Measurements from ENCODE around the gene SEMA4G. TPM values are rescaled to one million over a fixed set of nuclear protein-coding genes. Genes with fewer than 3 reads are reported as not detected.
A peak's percentile ranks its signal among the peaks of the same experiment; 100 is the strongest.

Gene SEMA4G
- total RNA-seq, 2 experiments from 2014 or later, result 1.1 to 1.6 TPM

DNA sequence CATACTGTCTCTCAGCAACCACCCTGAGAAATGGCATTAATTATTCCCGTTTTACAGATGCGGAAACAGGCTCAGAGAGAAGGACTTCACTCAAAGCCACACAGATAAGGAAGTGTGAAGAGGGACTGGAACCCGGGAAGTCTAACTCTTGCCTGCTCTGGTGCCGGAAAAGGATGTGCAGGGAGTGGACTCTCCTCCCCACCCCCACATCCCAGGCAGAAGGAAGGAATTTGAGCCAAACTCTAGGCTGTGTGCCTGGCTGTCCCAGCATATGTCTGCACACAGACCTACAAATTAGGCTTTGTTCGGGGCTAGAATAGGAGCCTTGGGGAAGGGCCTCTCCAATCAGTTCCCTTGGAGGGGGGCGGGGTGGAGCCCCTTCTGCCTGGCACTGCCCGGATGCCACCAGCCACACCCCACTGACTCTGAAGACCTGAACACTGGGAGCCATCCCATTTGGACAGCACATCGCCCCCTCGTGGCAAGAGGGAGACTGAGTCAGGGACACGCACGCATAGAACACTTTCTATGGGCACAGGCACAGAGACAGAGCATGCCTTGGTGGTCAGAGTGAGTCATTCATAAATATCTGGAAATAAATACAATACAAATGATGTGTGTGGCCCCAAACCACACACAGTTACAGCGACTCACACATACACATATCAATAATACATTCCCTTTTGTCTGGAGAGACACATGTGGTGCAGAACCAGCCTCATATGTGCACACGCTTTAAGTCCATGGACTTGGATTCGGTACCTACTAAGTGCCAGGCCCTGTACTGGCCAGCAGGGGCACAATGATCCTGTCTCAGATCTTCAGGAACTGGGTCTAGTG, 43.4 kb downstream of the SEMA4G start:
- no peak overlapping the region for H3K27ac ChIP-seq (ENCODE audit: low read depth in 1 of 2, low read length in 2 of 2)
- peak; percentile 88 for ATAC-seq (ENCODE audit: poor library complexity)
- Mint-ChIP-seq H3K27me3 (peaks cover 40% of the 10 kb centered on the region), H3K36me3 (ENCODE audit: low read depth) (no peaks in the 10 kb centered on the region), H3K4me1 (ENCODE audit: low read depth) (peaks cover 16% of the 10 kb centered on the region), H3K9me3 (no peaks in the 10 kb centered on the region), H3K4me3 (no peak overlapping the region), H3K27ac (no peak overlapping the region)
- CTCF ChIA-PET, result interaction anchor here (1.2 kb wide), 1 partner anchor 451 kb away, joined by 3 read pairs; no protein-coding TSS in a partner anchor
- H3K4me1 ChIP-seq (ENCODE audit: insufficient read depth, low read length), result peaks cover 19% of the 10 kb centered on the region
- no peaks in the 10 kb centered on the region for H3K36me3 ChIP-seq (ENCODE audit: insufficient read depth, low read length)
- POLR2A ChIA-PET, result no interaction called here
- intact Hi-C loops (cut with DNase I, micrococcal nuclease), result loop anchor here (2.0 to 10.0 kb wide), 3 partner anchors 44 to 340 kb away; partner anchors contain the start of genes KAZALD1 (in 1 of the 2) and SEMA4G (in 1 of the 2)
- peak; percentile 60 to 86 (median 70) for DNase-seq
- H3K4me3 ChIP-seq (ENCODE audit: low read length), result no peak overlapping the region
- H3K27me3 ChIP-seq (ENCODE audit: control insufficient read depth in 1 of 2, insufficient read depth in 2 of 2, low read length in 2 of 2), result peaks cover 20 to 21% of the 10 kb centered on the region in 2 experiments
- TF ChIP-seq, protein P1, sequence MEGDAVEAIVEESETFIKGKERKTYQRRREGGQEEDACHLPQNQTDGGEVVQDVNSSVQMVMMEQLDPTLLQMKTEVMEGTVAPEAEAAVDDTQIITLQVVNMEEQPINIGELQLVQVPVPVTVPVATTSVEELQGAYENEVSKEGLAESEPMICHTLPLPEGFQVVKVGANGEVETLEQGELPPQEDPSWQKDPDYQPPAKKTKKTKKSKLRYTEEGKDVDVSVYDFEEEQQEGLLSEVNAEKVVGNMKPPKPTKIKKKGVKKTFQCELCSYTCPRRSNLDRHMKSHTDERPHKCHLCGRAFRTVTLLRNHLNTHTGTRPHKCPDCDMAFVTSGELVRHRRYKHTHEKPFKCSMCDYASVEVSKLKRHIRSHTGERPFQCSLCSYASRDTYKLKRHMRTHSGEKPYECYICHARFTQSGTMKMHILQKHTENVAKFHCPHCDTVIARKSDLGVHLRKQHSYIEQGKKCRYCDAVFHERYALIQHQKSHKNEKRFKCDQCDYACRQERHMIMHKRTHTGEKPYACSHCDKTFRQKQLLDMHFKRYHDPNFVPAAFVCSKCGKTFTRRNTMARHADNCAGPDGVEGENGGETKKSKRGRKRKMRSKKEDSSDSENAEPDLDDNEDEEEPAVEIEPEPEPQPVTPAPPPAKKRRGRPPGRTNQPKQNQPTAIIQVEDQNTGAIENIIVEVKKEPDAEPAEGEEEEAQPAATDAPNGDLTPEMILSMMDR (IDR thresholded peaks at IDR 0.05), result peak; percentile 87
- no peaks in the 10 kb centered on the region for H3K9me3 ChIP-seq (ENCODE audit: control insufficient read depth in 1 of 2, insufficient read depth in 1 of 2, low read length in 2 of 2)

DNA sequence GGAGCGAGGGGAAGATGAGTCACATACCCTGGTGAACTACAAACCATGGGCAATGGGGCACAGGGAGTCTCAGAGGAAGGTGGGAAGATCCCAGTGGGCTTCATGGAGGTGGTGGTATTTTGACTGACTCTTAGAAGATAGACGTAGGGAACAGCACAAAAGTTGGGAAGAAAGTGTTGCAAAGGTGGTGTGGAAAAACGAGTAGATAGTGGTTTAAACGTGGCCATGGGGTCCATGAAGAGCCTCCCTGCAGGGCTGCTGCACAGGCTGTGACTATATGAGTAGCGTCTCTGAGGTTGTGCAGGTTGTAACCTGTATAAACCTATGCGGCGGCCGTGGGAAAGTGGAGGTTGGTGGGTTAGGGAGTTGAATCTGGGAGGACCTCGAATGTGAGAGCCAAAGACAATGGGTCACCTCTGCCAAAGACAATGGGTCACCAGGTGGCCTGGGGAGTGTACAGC, 44.1 kb downstream of the SEMA4G start:
- Histone ChIP-seq H3K9me3 (ENCODE audit: control insufficient read depth in 1 of 2, insufficient read depth in 1 of 2, low read length in 2 of 2) (no peaks in the 10 kb centered on the region), H3K4me1 (ENCODE audit: insufficient read depth, low read length) (peaks cover 23% of the 10 kb centered on the region), H3K4me3 (ENCODE audit: low read length) (no peak overlapping the region), H3K27me3 (ENCODE audit: control insufficient read depth in 1 of 2, insufficient read depth in 2 of 2, low read length in 2 of 2) (peaks cover 26 to 27% of the 10 kb centered on the region in 2 experiments), H3K36me3 (ENCODE audit: insufficient read depth, low read length) (no peaks in the 10 kb centered on the region), H3K27ac (ENCODE audit: low read depth in 1 of 2, low read length in 2 of 2) (no peak overlapping the region)
- intact Hi-C loops (cut with DNase I, micrococcal nuclease), result loop anchor here (2.0 to 10.0 kb wide), 3 partner anchors 45 to 341 kb away; partner anchors contain the start of genes KAZALD1 (in 1 of the 2) and SEMA4G (in 1 of the 2)
- POLR2A ChIA-PET, result no interaction called here
- ATAC-seq (ENCODE audit: poor library complexity) (no peak), DNase-seq (no peak)
- CTCF ChIA-PET, result interaction anchor here (0.7 to 1.9 kb wide), 4 partner anchors 9 to 36 kb away, joined by 3 to 11 read pairs (median 6); partner anchors contain the start of genes PDZD7 and SFXN3
- Mint-ChIP-seq H3K9me3 (no peaks in the 10 kb centered on the region), H3K4me1 (ENCODE audit: low read depth) (peaks cover 18% of the 10 kb centered on the region), H3K4me3 (no peak overlapping the region), H3K27ac (no peak overlapping the region), H3K36me3 (ENCODE audit: low read depth) (no peaks in the 10 kb centered on the region), H3K27me3 (peaks cover 46% of the 10 kb centered on the region)
- TF ChIP-seq, protein P1 (IDR thresholded peaks at IDR 0.05), result no peak

DNA sequence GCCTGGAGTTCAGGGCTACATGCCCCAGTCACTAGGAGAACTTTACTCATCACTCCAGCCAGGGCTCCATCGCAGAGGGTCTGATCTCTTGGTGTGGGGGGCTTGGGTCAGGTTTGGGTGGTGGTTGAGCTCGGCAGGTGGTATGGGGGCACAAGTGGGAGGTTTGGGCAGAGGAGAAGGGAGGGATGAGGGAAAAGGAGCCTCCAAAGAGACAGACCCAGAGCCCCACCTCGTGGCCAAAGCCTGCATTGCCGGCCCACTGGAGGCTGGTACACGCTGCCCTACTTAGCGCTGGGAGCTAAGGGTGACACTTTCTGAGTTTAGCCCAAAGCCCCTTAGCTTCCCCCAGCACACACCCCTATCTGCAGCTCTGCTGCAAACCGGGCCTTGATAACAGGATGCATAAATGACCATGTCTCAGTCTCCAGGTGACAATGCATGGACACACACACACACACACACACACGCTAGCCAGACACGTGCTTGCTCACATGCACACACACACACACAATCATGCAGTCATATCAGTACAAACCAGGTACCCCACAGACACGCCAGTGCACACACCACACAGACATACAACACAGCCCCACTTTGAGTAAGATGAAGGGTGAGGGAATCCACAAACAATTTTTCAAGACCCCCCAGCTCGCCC, 45.1 kb downstream of the SEMA4G start:
- Mint-ChIP-seq H3K9me3 (no peaks in the 10 kb centered on the region), H3K4me3 (no peak overlapping the region), H3K36me3 (ENCODE audit: low read depth) (no peaks in the 10 kb centered on the region), H3K27ac (no peak overlapping the region), H3K27me3 (peaks cover 51% of the 10 kb centered on the region), H3K4me1 (ENCODE audit: low read depth) (peaks cover 20% of the 10 kb centered on the region)
- DNase-seq, result peak; percentile 61 to 86 (median 74)
- no peak overlapping the region for H3K27ac ChIP-seq (ENCODE audit: low read depth in 1 of 2, low read length in 2 of 2)
- POLR2A ChIA-PET, result interaction anchor here (1.2 to 1.6 kb wide), 2 partner anchors 10 to 16 kb away, joined by 3 to 4 read pairs; partner anchors contain the start of genes PDZD7 and SFXN3
- peaks cover 32% of the 10 kb centered on the region for H3K4me1 ChIP-seq (ENCODE audit: insufficient read depth, low read length)
- TF ChIP-seq, protein P1 (IDR thresholded peaks at IDR 0.05), result peak; percentile 78
- intact Hi-C loops (cut with DNase I, micrococcal nuclease), result loop anchor here (1.0 to 10.0 kb wide), 6 partner anchors 15 to 452 kb away; partner anchors contain the start of genes LZTS2 (in 2 of the 2), KAZALD1 (in 1 of the 2) and SEMA4G (in 1 of the 2)
- CTCF ChIA-PET, result interaction anchor here (0.5 to 1.9 kb wide), 18 partner anchors 10 to 580 kb away, joined by 3 to 20 read pairs (median 4); partner anchors contain the start of genes LZTS2, PDZD7 and SFXN3
- ATAC-seq (ENCODE audit: poor library complexity), result peak; percentile 56
- H3K4me3 ChIP-seq (ENCODE audit: low read length), result no peak overlapping the region
- no peaks in the 10 kb centered on the region for H3K9me3 ChIP-seq (ENCODE audit: control insufficient read depth in 1 of 2, insufficient read depth in 1 of 2, low read length in 2 of 2)
- no peaks in the 10 kb centered on the region for H3K36me3 ChIP-seq (ENCODE audit: insufficient read depth, low read length)
- peaks cover 34 to 36% of the 10 kb centered on the region in 2 experiments for H3K27me3 ChIP-seq (ENCODE audit: control insufficient read depth in 1 of 2, insufficient read depth in 2 of 2, low read length in 2 of 2)

All from CD4-positive, alpha-beta T cell (primary cell).